GM12878 (cell line): ENCODE results near the gene TMEM232. TPM values are rescaled to one million over a fixed set of nuclear protein-coding genes. Genes with fewer than 3 reads are reported as not detected.

Source experiments
- ATAC-seq: fragments of 200-7000 bp; cut with Tn5 transposase; 3 replicates; pipeline ENCODE4 v1.9.1; 2020; ENCODE audit warnings: mild to moderate bottlenecking, moderate library complexity
- BruUV-seq: library from RNA; stranded (reverse); fragments of 400-500 nt; replicated peaks from 2 replicates; lab custom pipeline; 2021; lab: Mats Ljungman, UMichigan
- CTCF ChIA-PET: fragments of 300-600 bp; sonication (Branson Sonifier 250); formaldehyde crosslinking; extraction: SDS; loops from one replicate; lab custom pipeline; 2021; ENCODE audit warnings: inconsistent platforms; lab: Yijun Ruan, JAX
- POLR2A ChIA-PET: fragments of 350-600 bp; formaldehyde crosslinking; extraction: SDS; loops from one replicate; lab custom pipeline; 2021; ENCODE audit warnings: inconsistent platforms; lab: Charles Lee
- RAD21 ChIA-PET: fragments of 300-600 bp; sonication (Branson Sonifier 250); formaldehyde crosslinking; loops from one replicate; lab custom pipeline; 2023; ENCODE audit warnings: antibody characterized with exemption; ENCODE audit not compliant: unreplicated experiment; lab: Charles Lee
- SMC1A ChIA-PET: fragments of 300-600 bp; sonication (Branson Sonifier 250); formaldehyde crosslinking; loops from one replicate; lab custom pipeline; 2023; ENCODE audit not compliant: unreplicated experiment, uncharacterized antibody; lab: Charles Lee
- DNase-seq: peaks from one replicate; pipeline ENCODE4 v3.0.0-alpha.2; 2011; ENCODE audit warnings: low read depth, low spot score
- FAIRE-seq: peaks from 3 replicates; lab custom pipeline; 2011; peaks lifted over from hg19 to GRCh38; lab: Jason Lieb, UNC
- H2AFZ ChIP-seq: 2 replicates; pipeline ENCODE4 v1.6.0; 2011; ENCODE audit warnings: low read depth, low read length, control low read depth; ENCODE audit not compliant: control insufficient read depth
- H3K27ac ChIP-seq: 2 replicates; pipeline ENCODE4 v1.5.1; 2011; ENCODE audit warnings: control low read depth; ENCODE audit not compliant: control insufficient read depth, insufficient read depth
- H3K27me3 ChIP-seq, 2 experiments: replicated peaks in 1 of 2; 2 replicates each; pipeline versions ENCODE4 v1.6.0 to v1.6.1; 2011; ENCODE audit warnings: low read length in 1 of 2; ENCODE audit not compliant: control insufficient read depth in 2 of 2, insufficient read depth in 2 of 2
- H3K36me3 ChIP-seq, 2 experiments: 2 replicates each; pipeline ENCODE4 v1.5.1; 2011; ENCODE audit warnings: low read length in 1 of 2; ENCODE audit not compliant: control insufficient read depth in 2 of 2, insufficient read depth in 2 of 2
- H3K4me1 ChIP-seq: 2 replicates; pipeline ENCODE4 v1.6.1; 2011; ENCODE audit warnings: mild to moderate bottlenecking, low read length, moderate library complexity, mixed read lengths; ENCODE audit not compliant: control insufficient read depth, insufficient read depth
- H3K4me2 ChIP-seq: 2 replicates; pipeline ENCODE4 v1.6.0; 2011; ENCODE audit warnings: control low read depth; ENCODE audit not compliant: control insufficient read depth, insufficient read depth
- H3K4me3 ChIP-seq: fragments of 200-600 bp; sonication (generic); 2 replicates; pipeline ENCODE4 v1.5.1; 2016
- H3K79me2 ChIP-seq: 2 replicates; pipeline ENCODE4 v1.6.0; 2011; ENCODE audit warnings: low read length; ENCODE audit not compliant: control insufficient read depth, insufficient read depth
- H3K9ac ChIP-seq: 2 replicates; pipeline ENCODE4 v1.8.0; 2011; ENCODE audit warnings: low read length, control low read depth, mixed read lengths; ENCODE audit not compliant: control insufficient read depth, insufficient read depth
- H3K9me3 ChIP-seq: replicated peaks from 3 replicates; pipeline ENCODE4 v1.5.1; 2011; ENCODE audit warnings: mild to moderate bottlenecking, low read length; ENCODE audit not compliant: control insufficient read depth, insufficient read depth
- H4K20me1 ChIP-seq: 2 replicates; pipeline ENCODE4 v1.6.0; 2011; ENCODE audit not compliant: control insufficient read depth, insufficient read depth
- ELK1 ChIP-seq: IDR thresholded peaks from 2 replicates; pipeline ENCODE4 v1.6.1; 2012; ENCODE audit warnings: low read depth, low read length, improper control_type of control experiment
- GABPA ChIP-seq: IDR thresholded peaks from 2 replicates; pipeline ENCODE4 v1.6.1; 2014; ENCODE audit warnings: antibody characterized with exemption, low read depth, mild to moderate bottlenecking, inconsistent platforms
- JUNB ChIP-seq: IDR thresholded peaks from 2 replicates; pipeline ENCODE4 v1.6.1; 2016; ENCODE audit warnings: antibody characterized with exemption, mild to moderate bottlenecking
- MEF2A ChIP-seq: IDR thresholded peaks from 2 replicates; pipeline ENCODE4 v1.6.1; 2011; ENCODE audit warnings: low read depth, mild to moderate bottlenecking, low read length, moderate library complexity; ENCODE audit not compliant: insufficient read depth
- MTA2 ChIP-seq: fragments of 450-650 bp; IDR thresholded peaks from 2 replicates; pipeline ENCODE4 v1.6.1; 2016; ENCODE audit warnings: low read depth, mild to moderate bottlenecking, moderate library complexity
- NFIC ChIP-seq: IDR thresholded peaks from 2 replicates; pipeline ENCODE4 v1.6.1; 2012; ENCODE audit warnings: low read depth, mild to moderate bottlenecking, inconsistent platforms, low read length, moderate library complexity
- NFXL1 ChIP-seq: fragments of 450-650 bp; IDR thresholded peaks from 2 replicates; pipeline ENCODE4 v1.6.1; 2017; ENCODE audit warnings: antibody characterized with exemption, mild to moderate bottlenecking, borderline replicate concordance
- NFYA ChIP-seq: IDR thresholded peaks from 2 replicates; pipeline ENCODE4 v1.6.1; 2011; ENCODE audit warnings: low read depth, mild to moderate bottlenecking, low read length, improper control_type of control experiment, borderline replicate concordance
- POLR2AphosphoS2 ChIP-seq: IDR thresholded peaks from 2 replicates; pipeline ENCODE4 v1.6.1; 2011; ENCODE audit warnings: low read depth, mild to moderate bottlenecking, low read length, improper control_type of control experiment, moderate library complexity
- RELA ChIP-seq: fragments of 450-650 bp; IDR thresholded peaks from 2 replicates; pipeline ENCODE4 v1.8.0; 2014; ENCODE audit warnings: borderline replicate concordance; ENCODE audit not compliant: partially characterized antibody
- SMAD1 ChIP-seq: fragments of 450-650 bp; IDR thresholded peaks from 2 replicates; pipeline ENCODE4 v1.6.1; 2018; ENCODE audit warnings: mild to moderate bottlenecking, low read depth; ENCODE audit not compliant: partially characterized antibody
- TAF1 ChIP-seq: IDR thresholded peaks from 2 replicates; pipeline ENCODE4 v1.6.1; 2011; ENCODE audit warnings: mild to moderate bottlenecking, low read depth, low read length, borderline replicate concordance
- ZNF384 ChIP-seq: IDR thresholded peaks from 2 replicates; pipeline ENCODE4 v1.6.1; 2012; ENCODE audit warnings: low read depth, mild to moderate bottlenecking, low read length, improper control_type of control experiment, borderline replicate concordance
- WGBS: methylation state at CpG from one replicate; pipeline ENCODE4 v1.1.6; 2016; ENCODE audit warnings: low lambda C conversion rate; ENCODE audit not compliant: insufficient replicate concordance, insufficient coverage; ENCODE audit errors: missing lambda C conversion rate; 5-methylcytosine and 5-hydroxymethylcytosine counted together
- in situ Hi-C: fragments of 300-500 bp; cut with MboI; formaldehyde crosslinking; loops from 9 replicates; pipeline ENCODE4 v1.14.3; 2018; ENCODE audit warnings: mixed read lengths
- intact Hi-C: fragments of 100-400 bp; cut with micrococcal nuclease; formaldehyde crosslinking; loops from one replicate; pipeline ENCODE4 v1.14.2; 2022; ENCODE audit not compliant: unreplicated experiment
- polyA plus RNA-seq, 11 experiments: library from polyadenylated mRNA; depleted of rRNA in 4 of 11; unstranded in 6 of 11; stranded (reverse) in 5 of 11; fragments of >200 nt; fragmentation: Nextera tagmentation in 4 of 11; fragmentation: Illumina TruSeq in 1 of 11; extraction: Ambion mirVana in 4 of 11; extraction: Trizol in 1 of 11; gene quantifications; 1 replicate in 1 of 11; 2 replicates in 10 of 11; pipeline versions ENCODE4 v1.2.1 to v1.2.3, GENCODE V29; 2011 to 2016; ENCODE audit warnings: inconsistent platforms in 2 of 11, missing spikeins in 2 of 11, low read depth in 1 of 11
- total RNA-seq, 4 experiments: library from RNA; depleted of rRNA in 3 of 4; stranded (reverse); fragments of >200 nt in 3 of 4; fragmentation: Illumina TruSeq in 1 of 4; extraction: Trizol in 1 of 4; gene quantifications; 2 replicates each; pipeline versions ENCODE4 v1.2.1 to v1.2.3, GENCODE V29; 2013 to 2021
- TF ChIP-seq, protein P1 (sequence below): fragments of 450-650 bp; IDR thresholded peaks from 2 replicates; pipeline ENCODE4 v1.6.1; 2014; ENCODE audit warnings: mild to moderate bottlenecking

Gene TMEM232
- total and polyA plus RNA-seq, 10 of the 15 experiments (the other 5 are each of a cell fraction or from before 2014, with no cell fraction given) = 0.29 to 1.3 (median 0.91) TPM

- POLR2A ChIA-PET = no interaction called here
Measured at GRCh38 chr5:110703481-110703880, 23.0 kb downstream of the TMEM232 start.

More at GRCh38 chr5:110703481-110703880, 23.0 kb downstream of the TMEM232 start:
- H3K36me3 ChIP-seq = no peaks in the 10 kb centered on the region
- H2AFZ ChIP-seq = no peak overlapping the region
- no peaks in the 10 kb centered on the region for H3K79me2 ChIP-seq
- H3K9me3 ChIP-seq = no peaks in the 10 kb centered on the region
- no peak overlapping the region for H3K27ac ChIP-seq
- FAIRE-seq (no peak), DNase-seq (no peak), ATAC-seq (no peak)
- in situ Hi-C loops = no loop called here
- no peak overlapping the region for H3K9ac ChIP-seq
- ChIA-PET RAD21 (no interaction called here), SMC1A (interaction anchor here (0.8 to 1.8 kb wide), 4 partner anchors 13 to 51 kb away, joined by 3 to 7 read pairs (median 4); no protein-coding TSS in a partner anchor), CTCF (interaction anchor here (2.5 kb wide), 1 partner anchor 12 kb away, joined by 5 read pairs; no protein-coding TSS in a partner anchor)
- intact Hi-C loops = no loop called here
- no peaks in the 10 kb centered on the region for H3K27me3 ChIP-seq
- BruUV-seq = no TSS peak
- no peak overlapping the region for H3K4me3 ChIP-seq
- H4K20me1 ChIP-seq = no peaks in the 10 kb centered on the region
- H3K4me1 ChIP-seq = no peaks in the 10 kb centered on the region
- H3K4me2 ChIP-seq = no peak overlapping the region
- TF ChIP-seq ELK1 (no peak), RELA (no peak), POLR2AphosphoS2 (no peak), SMAD1 (no peak), JUNB (no peak), GABPA (no peak), NFYA (no peak), MTA2 (no peak), ZNF384 (no peak), NFIC (no peak), TAF1 (no peak), MEF2A (no peak), NFXL1 (no peak)
- TF ChIP-seq, protein P1, sequence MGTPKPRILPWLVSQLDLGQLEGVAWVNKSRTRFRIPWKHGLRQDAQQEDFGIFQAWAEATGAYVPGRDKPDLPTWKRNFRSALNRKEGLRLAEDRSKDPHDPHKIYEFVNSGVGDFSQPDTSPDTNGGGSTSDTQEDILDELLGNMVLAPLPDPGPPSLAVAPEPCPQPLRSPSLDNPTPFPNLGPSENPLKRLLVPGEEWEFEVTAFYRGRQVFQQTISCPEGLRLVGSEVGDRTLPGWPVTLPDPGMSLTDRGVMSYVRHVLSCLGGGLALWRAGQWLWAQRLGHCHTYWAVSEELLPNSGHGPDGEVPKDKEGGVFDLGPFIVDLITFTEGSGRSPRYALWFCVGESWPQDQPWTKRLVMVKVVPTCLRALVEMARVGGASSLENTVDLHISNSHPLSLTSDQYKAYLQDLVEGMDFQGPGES = no peak
- WGBS = 39% methylated on average over 2 of the region's 2 CpGs
